ENCODE results near the gene AMH. TPM values are rescaled to one million over a fixed set of nuclear protein-coding genes. Genes with fewer than 3 reads are reported as not detected.

Gene AMH
- polyA plus RNA-seq, 1 of the 3 experiments (the other 2 are of a cell fraction), result 18.1 TPM

GRCh38 chr19:2242816-2243215 lies 6.3 kb upstream of the AMH start:
- no peak overlapping the region for H3K9ac ChIP-seq
- peaks cover 82% of the 10 kb centered on the region for H3K79me2 ChIP-seq (ENCODE audit: insufficient read depth)
- no peak overlapping the region for H2AFZ ChIP-seq (ENCODE audit: low read depth)
- POLR2A ChIA-PET, result interaction anchor here (0.8 to 3.3 kb wide), 5 partner anchors 12 to 73 kb away, joined by 3 to 33 read pairs (median 5); partner anchors contain the start of gene JSRP1
- no peak overlapping the region for H3K4me2 ChIP-seq
- H3K27me3 ChIP-seq (ENCODE audit: insufficient read depth), result no peaks in the 10 kb centered on the region
- H3K27ac ChIP-seq (ENCODE audit: low read depth in 2 of 2, low read length in 1 of 2), result peak overlapping the region; percentile 13 to 81; a peak in 3 of 4 replicates
- no peaks in the 10 kb centered on the region for H3K9me3 ChIP-seq
- WGBS (ENCODE audit: low lambda C conversion rate), result 85% methylated on average over 8 of the region's 8 CpGs
- peaks cover 25 to 76% of the 10 kb centered on the region in 2 experiments for H3K4me1 ChIP-seq (ENCODE audit: control insufficient read depth in 1 of 2, insufficient read depth in 2 of 2, low read depth in 1 of 2, low read length in 1 of 2)
- H3F3A ChIP-seq (replicated peaks; ENCODE audit: insufficient read depth), result peaks cover 14% of the 10 kb centered on the region
- no peak overlapping the region for H3K4me3 ChIP-seq (ENCODE audit: low read depth in 2 of 2, low read length in 1 of 2)
- CTCF ChIA-PET, result interaction anchor here (0.6 to 10.4 kb wide), 16 partner anchors 9 to 156 kb away, joined by 3 to 121 read pairs (median 7); partner anchors contain the start of genes AP3D1, JSRP1 and LINGO3
- DNase-seq, result no peak
- H3K36me3 ChIP-seq (replicated peaks in 1 of 2; ENCODE audit: control insufficient read depth in 1 of 2, insufficient read depth in 2 of 2, low read length in 1 of 2), result peaks cover 34 to 43% of the 10 kb centered on the region in 2 experiments
- H4K20me1 ChIP-seq (ENCODE audit: insufficient read depth), result peaks cover 83% of the 10 kb centered on the region
- no peaks in the 10 kb centered on the region for H3K9me2 ChIP-seq
- TF ChIP-seq, protein P1, sequence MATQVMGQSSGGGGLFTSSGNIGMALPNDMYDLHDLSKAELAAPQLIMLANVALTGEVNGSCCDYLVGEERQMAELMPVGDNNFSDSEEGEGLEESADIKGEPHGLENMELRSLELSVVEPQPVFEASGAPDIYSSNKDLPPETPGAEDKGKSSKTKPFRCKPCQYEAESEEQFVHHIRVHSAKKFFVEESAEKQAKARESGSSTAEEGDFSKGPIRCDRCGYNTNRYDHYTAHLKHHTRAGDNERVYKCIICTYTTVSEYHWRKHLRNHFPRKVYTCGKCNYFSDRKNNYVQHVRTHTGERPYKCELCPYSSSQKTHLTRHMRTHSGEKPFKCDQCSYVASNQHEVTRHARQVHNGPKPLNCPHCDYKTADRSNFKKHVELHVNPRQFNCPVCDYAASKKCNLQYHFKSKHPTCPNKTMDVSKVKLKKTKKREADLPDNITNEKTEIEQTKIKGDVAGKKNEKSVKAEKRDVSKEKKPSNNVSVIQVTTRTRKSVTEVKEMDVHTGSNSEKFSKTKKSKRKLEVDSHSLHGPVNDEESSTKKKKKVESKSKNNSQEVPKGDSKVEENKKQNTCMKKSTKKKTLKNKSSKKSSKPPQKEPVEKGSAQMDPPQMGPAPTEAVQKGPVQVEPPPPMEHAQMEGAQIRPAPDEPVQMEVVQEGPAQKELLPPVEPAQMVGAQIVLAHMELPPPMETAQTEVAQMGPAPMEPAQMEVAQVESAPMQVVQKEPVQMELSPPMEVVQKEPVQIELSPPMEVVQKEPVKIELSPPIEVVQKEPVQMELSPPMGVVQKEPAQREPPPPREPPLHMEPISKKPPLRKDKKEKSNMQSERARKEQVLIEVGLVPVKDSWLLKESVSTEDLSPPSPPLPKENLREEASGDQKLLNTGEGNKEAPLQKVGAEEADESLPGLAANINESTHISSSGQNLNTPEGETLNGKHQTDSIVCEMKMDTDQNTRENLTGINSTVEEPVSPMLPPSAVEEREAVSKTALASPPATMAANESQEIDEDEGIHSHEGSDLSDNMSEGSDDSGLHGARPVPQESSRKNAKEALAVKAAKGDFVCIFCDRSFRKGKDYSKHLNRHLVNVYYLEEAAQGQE (IDR thresholded peaks at IDR 0.05; ENCODE audit: low read depth, low read length), result no peak
- TF ChIP-seq TAF1 (IDR thresholded peaks at IDR 0.05; ENCODE audit: borderline replicate concordance, low read depth, low read length) (no peak), FOSL2 (IDR thresholded peaks at IDR 0.05; ENCODE audit: borderline replicate concordance, low read depth) (no peak), SMC3 (IDR thresholded peaks at IDR 0.05; ENCODE audit: low read depth, low read length) (no peak), JUND (IDR thresholded peaks at IDR 0.05) (no peak)

DNA sequence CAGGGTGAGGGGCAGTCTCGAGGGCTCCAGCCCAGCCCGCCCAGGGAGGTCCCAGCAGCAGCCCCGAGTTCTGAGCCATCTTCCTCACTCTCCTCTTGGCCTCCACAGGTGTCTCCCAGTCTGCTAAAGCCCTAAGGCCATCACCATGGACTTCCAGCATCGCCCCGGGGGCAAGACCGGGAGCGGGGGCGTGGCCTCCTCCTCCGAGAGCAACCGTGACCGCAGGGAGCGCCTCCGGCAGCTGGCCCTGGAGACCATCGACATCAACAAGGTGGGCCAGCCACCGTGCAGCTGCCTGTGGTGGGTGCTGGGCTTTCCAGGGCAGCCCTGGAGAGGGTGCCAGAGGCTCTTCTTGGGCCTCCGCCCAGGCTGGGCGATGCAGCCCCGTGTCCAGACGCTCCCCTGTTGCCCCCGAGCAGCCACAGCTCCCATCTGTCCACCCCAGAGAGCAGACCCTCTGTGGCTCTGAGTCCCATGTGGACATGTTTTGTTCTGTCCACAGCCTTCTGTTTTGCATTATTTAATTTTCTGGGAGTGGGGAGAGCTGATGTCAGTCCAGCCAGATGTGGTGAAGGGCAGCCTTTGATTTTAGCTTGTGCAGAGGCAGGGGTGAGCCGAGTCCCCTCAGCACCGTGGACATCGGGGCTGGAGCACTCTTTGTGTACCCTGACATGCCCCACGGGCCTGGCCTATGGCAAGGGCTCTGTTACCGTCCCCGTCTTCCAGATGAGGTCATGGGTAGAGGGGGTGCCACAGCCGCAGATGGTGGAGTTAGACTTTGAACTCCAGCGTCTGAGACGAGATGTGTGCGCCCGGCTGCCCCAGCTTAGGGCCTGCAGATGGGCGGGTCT lies 5.6 kb upstream of the AMH start:
- H3K79me2 ChIP-seq (ENCODE audit: insufficient read depth), result peaks cover 75% of the 10 kb centered on the region
- no peak overlapping the region; a peak in 1 of 4 replicates for H3K4me3 ChIP-seq (ENCODE audit: low read depth in 2 of 2, low read length in 1 of 2)
- ChIA-PET POLR2A (interaction anchor here (0.6 to 3.3 kb wide), 8 partner anchors 11 to 88 kb away, joined by 3 to 33 read pairs (median 4); partner anchors contain the start of gene JSRP1), CTCF (interaction anchor here (0.6 to 10.4 kb wide), 17 partner anchors 10 to 155 kb away, joined by 3 to 121 read pairs (median 6); partner anchors contain the start of genes AP3D1, JSRP1 and LINGO3)
- H4K20me1 ChIP-seq (ENCODE audit: insufficient read depth), result peaks cover 76% of the 10 kb centered on the region
- no peak overlapping the region for H3K4me2 ChIP-seq
- peaks cover 20 to 71% of the 10 kb centered on the region in 2 experiments for H3K4me1 ChIP-seq (ENCODE audit: control insufficient read depth in 1 of 2, insufficient read depth in 2 of 2, low read depth in 1 of 2, low read length in 1 of 2)
- H3K27ac ChIP-seq (ENCODE audit: low read depth in 2 of 2, low read length in 1 of 2), result peak overlapping the region; percentile 13 to 81; a peak in 3 of 4 replicates
- H3K9me2 ChIP-seq, result no peaks in the 10 kb centered on the region
- peaks cover 27 to 45% of the 10 kb centered on the region in 2 experiments for H3K36me3 ChIP-seq (replicated peaks in 1 of 2; ENCODE audit: control insufficient read depth in 1 of 2, insufficient read depth in 2 of 2, low read length in 1 of 2)
- no peak overlapping the region for H2AFZ ChIP-seq (ENCODE audit: low read depth)
- 79% methylated on average over 16 of the region's 32 CpGs for WGBS (ENCODE audit: low lambda C conversion rate)
- H3K9me3 ChIP-seq, result no peaks in the 10 kb centered on the region
- no peak overlapping the region for H3K9ac ChIP-seq
- DNase-seq, result peak; percentile 93
- H3K27me3 ChIP-seq (ENCODE audit: insufficient read depth), result no peaks in the 10 kb centered on the region
- peaks cover 12% of the 10 kb centered on the region for H3F3A ChIP-seq (replicated peaks; ENCODE audit: insufficient read depth)
- no peak for TF ChIP-seq GABPA (IDR thresholded peaks at IDR 0.05; ENCODE audit: low read depth)
- TF ChIP-seq TCF12 (IDR thresholded peaks at IDR 0.05), result peak; percentile 43; the same call in 1 of the 2 replicates
- TF ChIP-seq, protein P2, sequence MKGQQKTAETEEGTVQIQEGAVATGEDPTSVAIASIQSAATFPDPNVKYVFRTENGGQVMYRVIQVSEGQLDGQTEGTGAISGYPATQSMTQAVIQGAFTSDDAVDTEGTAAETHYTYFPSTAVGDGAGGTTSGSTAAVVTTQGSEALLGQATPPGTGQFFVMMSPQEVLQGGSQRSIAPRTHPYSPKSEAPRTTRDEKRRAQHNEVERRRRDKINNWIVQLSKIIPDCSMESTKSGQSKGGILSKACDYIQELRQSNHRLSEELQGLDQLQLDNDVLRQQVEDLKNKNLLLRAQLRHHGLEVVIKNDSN (IDR thresholded peaks at IDR 0.05; ENCODE audit: borderline replicate concordance, low read depth), result no peak
- TF ChIP-seq MEF2A (IDR thresholded peaks at IDR 0.05; ENCODE audit: borderline replicate concordance, low read depth), result no peak
- TF ChIP-seq GATA2 (CRISPR knock-in tag; IDR thresholded peaks at IDR 0.05), result no peak
- no peak for TF ChIP-seq EZH2phosphoT487 (IDR thresholded peaks at IDR 0.05; ENCODE audit: borderline replicate concordance, low read depth)
- TF ChIP-seq EP300 (IDR thresholded peaks at IDR 0.05; ENCODE audit: borderline replicate concordance in 1 of 2, low read depth in 1 of 2, low read length in 1 of 2), result peak in 1 of 2 experiments; percentile 74; a peak in 2 of 4 replicates
- no peak for TF ChIP-seq YY1 (IDR thresholded peaks at IDR 0.05; ENCODE audit: low read depth)
- no peak for TF ChIP-seq USF2 (IDR thresholded peaks at IDR 0.05; ENCODE audit: borderline replicate concordance, low read depth, low read length)
- 0 out of 2 replicates have a peak, but pooled peaks have one; percentile 10 for TF ChIP-seq POLR2AphosphoS5 (IDR thresholded peaks at IDR 0.05; ENCODE audit: low read depth, low read length)
- TF ChIP-seq, protein P3, sequence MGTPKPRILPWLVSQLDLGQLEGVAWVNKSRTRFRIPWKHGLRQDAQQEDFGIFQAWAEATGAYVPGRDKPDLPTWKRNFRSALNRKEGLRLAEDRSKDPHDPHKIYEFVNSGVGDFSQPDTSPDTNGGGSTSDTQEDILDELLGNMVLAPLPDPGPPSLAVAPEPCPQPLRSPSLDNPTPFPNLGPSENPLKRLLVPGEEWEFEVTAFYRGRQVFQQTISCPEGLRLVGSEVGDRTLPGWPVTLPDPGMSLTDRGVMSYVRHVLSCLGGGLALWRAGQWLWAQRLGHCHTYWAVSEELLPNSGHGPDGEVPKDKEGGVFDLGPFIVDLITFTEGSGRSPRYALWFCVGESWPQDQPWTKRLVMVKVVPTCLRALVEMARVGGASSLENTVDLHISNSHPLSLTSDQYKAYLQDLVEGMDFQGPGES (IDR thresholded peaks at IDR 0.05; ENCODE audit: low read depth, low read length), result no peak
- peak; percentile 64 for TF ChIP-seq RAD21 (IDR thresholded peaks at IDR 0.05; ENCODE audit: low read length)
- peak; percentile 91 for TF ChIP-seq MXI1 (IDR thresholded peaks at IDR 0.05; ENCODE audit: low read depth, low read length)
